Parathyroid adenoma (tissue), 2 donors: Measurements from ENCODE around the gene INTS15.

Experiments
- H2AFZ ChIP-seq: fragments of 300-600 bp; sonication (generic); one replicate; pipeline ENCODE4 v1.7.0; 2017; ENCODE audit warnings: antibody characterized with exemption, mild to moderate bottlenecking
- H3K27ac ChIP-seq: fragments of 300-600 bp; sonication (generic); one replicate; pipeline ENCODE4 v1.7.0; 2017
- H3K27me3 ChIP-seq: fragments of 300-600 bp; sonication (generic); one replicate; pipeline ENCODE4 v1.7.0; 2017; ENCODE audit warnings: low read length; ENCODE audit not compliant: control insufficient read depth, insufficient read depth
- H3K36me3 ChIP-seq: fragments of 300-600 bp; sonication (generic); one replicate; pipeline ENCODE4 v1.7.0; 2017; ENCODE audit warnings: low read length; ENCODE audit not compliant: control insufficient read depth, insufficient read depth
- H3K4me1 ChIP-seq: fragments of 300-600 bp; sonication (generic); one replicate; pipeline ENCODE4 v1.7.0; 2017; ENCODE audit warnings: control low read depth
- H3K4me2 ChIP-seq: fragments of 300-600 bp; sonication (generic); one replicate; pipeline ENCODE4 v1.7.0; 2017; ENCODE audit warnings: low read length
- H3K4me3 ChIP-seq: fragments of 300-600 bp; sonication (generic); one replicate; pipeline ENCODE4 v1.7.0; 2017; ENCODE audit warnings: low read depth, low read length
- H3K79me2 ChIP-seq: fragments of 300-600 bp; sonication (generic); one replicate; pipeline ENCODE4 v1.7.0; 2017; ENCODE audit warnings: control low read depth
- H3K9ac ChIP-seq: fragments of 300-600 bp; sonication (generic); one replicate; pipeline ENCODE4 v1.7.0; 2017; ENCODE audit warnings: mild to moderate bottlenecking
- H3K9me3 ChIP-seq: fragments of 300-600 bp; sonication (generic); one replicate; pipeline ENCODE4 v1.7.0; 2017; ENCODE audit warnings: low read length; ENCODE audit not compliant: control insufficient read depth
- CTCF ChIP-seq: fragments of 300-600 bp; sonication (generic); IDR thresholded peaks from one replicate; pipeline ENCODE4 v1.7.0; 2017; ENCODE audit warnings: antibody characterized with exemption, mild to moderate bottlenecking
- donor health status: primary hyperparathyroidism.

The INTS15 gene

DNA sequence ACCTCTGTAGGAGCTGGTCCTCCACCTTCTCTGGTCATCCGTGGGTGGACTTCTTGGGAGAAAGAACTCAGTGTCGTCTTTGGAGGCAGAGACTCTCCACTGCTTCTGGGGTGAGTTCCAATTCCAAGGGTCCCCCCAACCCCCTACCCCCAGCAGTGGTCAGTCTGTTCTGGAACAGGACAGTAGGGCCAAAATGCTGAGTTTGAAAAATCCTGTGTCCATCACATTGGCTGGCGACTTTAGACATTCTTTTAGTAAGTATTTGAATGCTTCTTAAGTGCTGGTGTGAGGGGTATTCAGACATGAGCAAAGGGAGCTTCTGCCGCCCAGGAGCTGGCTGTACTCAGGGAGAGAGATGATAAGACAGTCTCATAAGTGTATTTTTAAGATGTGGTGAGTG, 49.2 kb downstream of the INTS15 start:
- Histone ChIP-seq H3K9me3 (no peaks in the 10 kb centered on the region), H3K4me3 (no peak overlapping the region), H3K36me3 (no peaks in the 10 kb centered on the region), H3K4me1 (peaks cover 8% of the 10 kb centered on the region), H2AFZ (no peak overlapping the region), H3K27ac (no peak overlapping the region), H3K27me3 (no peaks in the 10 kb centered on the region), H3K9ac (no peak overlapping the region), H3K4me2 (no peak overlapping the region), H3K79me2 (peaks cover 8% of the 10 kb centered on the region)
- no peak for TF ChIP-seq CTCF

DNA sequence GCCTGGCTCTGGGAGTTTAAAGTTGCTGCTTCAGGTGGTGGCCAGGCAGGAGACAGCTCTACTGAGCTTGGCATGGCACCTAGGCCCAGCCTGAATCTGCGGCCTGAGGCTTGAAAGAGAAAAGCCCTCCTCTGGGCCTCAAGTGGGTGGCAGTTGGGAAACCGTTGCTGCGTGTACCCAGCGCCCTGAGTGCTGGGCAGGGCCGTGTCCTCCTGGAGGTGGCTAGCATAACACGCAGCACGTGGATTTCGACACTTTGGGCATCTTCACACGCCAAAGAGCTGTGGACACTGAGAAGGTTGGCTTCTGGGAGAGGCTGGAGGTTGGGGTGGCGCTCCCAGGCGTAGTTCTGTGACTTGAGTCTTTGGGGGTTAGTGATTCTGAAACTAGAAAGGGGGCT, 49.8 kb downstream of the INTS15 start:
- Histone ChIP-seq H3K27ac (no peak overlapping the region), H3K4me1 (peaks cover 8% of the 10 kb centered on the region), H3K36me3 (no peaks in the 10 kb centered on the region), H3K79me2 (peaks cover 8% of the 10 kb centered on the region), H3K4me2 (no peak overlapping the region), H2AFZ (no peak overlapping the region), H3K9me3 (no peaks in the 10 kb centered on the region), H3K27me3 (no peaks in the 10 kb centered on the region), H3K4me3 (no peak overlapping the region), H3K9ac (no peak overlapping the region)
- no peak for TF ChIP-seq CTCF

GRCh38 chr7:6640246-6640721, 50.5 kb downstream of the INTS15 start:
- no peak overlapping the region for H3K4me2 ChIP-seq
- H3K9ac ChIP-seq: no peak overlapping the region
- H3K4me1 ChIP-seq: peaks cover 8% of the 10 kb centered on the region
- no peaks in the 10 kb centered on the region for H3K27me3 ChIP-seq
- H3K4me3 ChIP-seq: no peak overlapping the region
- no peaks in the 10 kb centered on the region for H3K36me3 ChIP-seq
- no peak overlapping the region for H3K27ac ChIP-seq
- TF ChIP-seq CTCF: no peak
- H3K9me3 ChIP-seq: no peaks in the 10 kb centered on the region
- peaks cover 8% of the 10 kb centered on the region for H3K79me2 ChIP-seq
- no peak overlapping the region for H2AFZ ChIP-seq

DNA sequence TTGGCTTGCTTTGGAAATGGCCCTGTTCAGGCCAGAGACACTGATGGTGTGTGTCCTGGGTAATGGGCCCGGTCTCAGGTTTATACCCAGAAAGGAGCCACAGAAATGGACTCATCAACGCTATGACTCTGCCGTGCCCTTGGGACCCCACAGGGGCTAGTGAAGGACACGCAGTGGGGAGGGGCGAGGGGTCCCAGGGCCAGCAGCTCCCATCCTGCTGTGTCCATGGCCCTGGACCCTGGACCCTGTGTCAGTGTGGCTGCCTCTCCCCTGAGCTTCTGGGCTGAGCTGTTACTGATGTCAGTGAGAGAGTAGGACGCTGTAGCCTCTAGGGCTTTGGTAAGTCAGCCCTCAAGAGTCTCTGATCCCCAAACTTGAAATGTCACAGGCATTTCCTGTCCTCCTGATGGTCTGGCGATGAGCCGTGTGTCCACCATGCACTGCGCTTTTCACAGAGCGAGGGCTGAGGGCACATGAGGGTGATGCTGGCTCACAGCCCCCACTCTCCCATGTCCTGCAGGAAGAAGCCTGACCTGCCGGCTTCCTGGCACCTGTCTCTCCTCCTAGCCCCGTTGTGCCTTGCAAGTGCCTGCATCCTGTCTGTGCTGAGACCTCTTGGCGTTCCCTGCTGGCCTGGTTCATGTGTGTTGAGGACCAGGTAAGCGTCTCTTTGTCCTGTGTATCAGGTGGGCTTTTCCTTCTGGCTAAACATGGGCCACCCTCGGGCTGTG, 51.6 kb downstream of the INTS15 start:
- H3K27me3 ChIP-seq: no peaks in the 10 kb centered on the region
- no peak overlapping the region for H3K4me3 ChIP-seq
- no peaks in the 10 kb centered on the region for H3K9me3 ChIP-seq
- H3K36me3 ChIP-seq: no peaks in the 10 kb centered on the region
- H3K79me2 ChIP-seq: peaks cover 8% of the 10 kb centered on the region
- TF ChIP-seq CTCF: no peak
- H3K4me2 ChIP-seq: no peak overlapping the region
- H2AFZ ChIP-seq: no peak overlapping the region
- H3K27ac ChIP-seq: no peak overlapping the region
- H3K9ac ChIP-seq: no peak overlapping the region
- H3K4me1 ChIP-seq: peaks cover 8% of the 10 kb centered on the region
